AG04449 (cell line): ENCODE measurements around the gene SCIMP.

Experiments
- CTCF ChIA-PET: fragments of 350-600 bp; formaldehyde crosslinking; extraction: SDS; loops from one replicate; lab custom pipeline; 2021; ENCODE audit warnings: antibody characterized with exemption; lab: Yijun Ruan, JAX
- POLR2A ChIA-PET: fragments of 400-600, 350-600 bp; formaldehyde crosslinking; extraction: SDS; loops from one replicate; lab custom pipeline; 2020; ENCODE audit warnings: antibody characterized with exemption, inconsistent platforms; lab: Yijun Ruan, JAX
- DNase-seq: peaks from one replicate; pipeline ENCODE4 v3.0.0-alpha.2; 2010; ENCODE audit warnings: low read depth, low spot score
- H3K4me3 ChIP-seq: 2 replicates; pipeline ENCODE4 v1.5.1; 2011; ENCODE audit warnings: low read depth, mild to moderate bottlenecking, control low read depth, low read length
- TF ChIP-seq, protein P1 (sequence below): IDR thresholded peaks from one replicate; pipeline ENCODE4 v1.5.1; 2011; ENCODE audit warnings: mild to moderate bottlenecking, moderate library complexity, low read length, control low read depth, inconsistent platforms; ENCODE audit not compliant: insufficient read depth; ENCODE audit errors: missing control alignments

SCIMP gene

DNA sequence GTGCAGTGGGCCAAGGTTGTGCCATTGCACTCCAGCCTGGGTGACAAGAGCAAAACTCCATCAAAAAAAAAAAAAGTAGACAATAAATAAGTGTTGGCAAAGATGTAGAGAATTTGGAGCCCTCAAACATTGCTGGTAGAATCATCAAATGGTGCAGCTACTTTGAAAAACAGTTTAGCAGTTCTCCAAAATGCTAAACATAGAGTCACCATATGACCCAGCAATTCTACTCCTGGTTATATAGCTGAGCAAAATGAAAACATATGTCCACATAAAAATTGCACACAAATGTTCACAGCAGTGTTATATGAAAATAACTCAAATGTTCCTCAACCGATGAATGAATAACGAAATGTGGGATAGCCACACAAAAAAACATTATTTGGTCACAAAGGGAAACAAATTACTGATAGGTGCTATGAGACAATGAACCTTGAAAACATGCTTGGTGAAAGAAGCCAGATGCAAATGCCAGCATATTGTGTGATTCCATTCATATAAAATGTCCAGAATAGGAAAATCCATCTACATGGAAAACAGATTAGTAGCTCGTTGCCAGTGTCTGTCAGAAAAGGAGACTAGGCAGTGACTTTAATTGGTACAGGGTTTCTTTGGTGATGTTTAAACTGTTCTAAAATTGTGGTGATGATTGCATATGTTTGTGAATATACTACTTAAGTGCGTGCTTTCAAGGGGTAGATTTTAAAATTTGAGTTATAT is 34.7 kb upstream of the SCIMP start:
- TF ChIP-seq, protein P1, sequence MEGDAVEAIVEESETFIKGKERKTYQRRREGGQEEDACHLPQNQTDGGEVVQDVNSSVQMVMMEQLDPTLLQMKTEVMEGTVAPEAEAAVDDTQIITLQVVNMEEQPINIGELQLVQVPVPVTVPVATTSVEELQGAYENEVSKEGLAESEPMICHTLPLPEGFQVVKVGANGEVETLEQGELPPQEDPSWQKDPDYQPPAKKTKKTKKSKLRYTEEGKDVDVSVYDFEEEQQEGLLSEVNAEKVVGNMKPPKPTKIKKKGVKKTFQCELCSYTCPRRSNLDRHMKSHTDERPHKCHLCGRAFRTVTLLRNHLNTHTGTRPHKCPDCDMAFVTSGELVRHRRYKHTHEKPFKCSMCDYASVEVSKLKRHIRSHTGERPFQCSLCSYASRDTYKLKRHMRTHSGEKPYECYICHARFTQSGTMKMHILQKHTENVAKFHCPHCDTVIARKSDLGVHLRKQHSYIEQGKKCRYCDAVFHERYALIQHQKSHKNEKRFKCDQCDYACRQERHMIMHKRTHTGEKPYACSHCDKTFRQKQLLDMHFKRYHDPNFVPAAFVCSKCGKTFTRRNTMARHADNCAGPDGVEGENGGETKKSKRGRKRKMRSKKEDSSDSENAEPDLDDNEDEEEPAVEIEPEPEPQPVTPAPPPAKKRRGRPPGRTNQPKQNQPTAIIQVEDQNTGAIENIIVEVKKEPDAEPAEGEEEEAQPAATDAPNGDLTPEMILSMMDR = no peak
- H3K4me3 ChIP-seq = no peak overlapping the region
- CTCF ChIA-PET = interaction anchor here (1.0 to 1.5 kb wide), 3 partner anchors 15 to 32 kb away, joined by 3 to 4 read pairs (median 3); no protein-coding TSS in a partner anchor
- DNase-seq = no peak
- POLR2A ChIA-PET = no interaction called here

DNA sequence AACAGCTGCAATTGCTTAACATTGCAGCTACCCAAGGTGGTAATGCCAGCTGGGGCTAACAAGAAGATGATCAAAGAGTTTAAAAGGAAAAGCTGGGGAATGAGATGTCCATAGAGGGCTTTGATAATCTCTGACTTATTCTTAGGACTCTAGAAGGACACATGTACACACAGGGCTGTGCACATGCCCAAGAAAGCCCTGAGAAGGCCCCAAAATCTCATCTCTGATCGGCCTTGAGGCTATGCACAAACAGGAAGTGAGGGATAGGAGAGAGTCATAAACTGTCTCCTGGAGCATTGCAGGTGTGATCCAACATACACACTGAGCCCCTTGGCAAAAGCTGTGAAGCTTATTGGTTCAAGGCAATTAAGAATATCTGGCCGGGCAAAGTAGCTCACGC is 30.2 kb upstream of the SCIMP start:
- no peak for DNase-seq
- TF ChIP-seq, protein P1 = no peak
- POLR2A ChIA-PET = no interaction called here
- CTCF ChIA-PET = interaction anchor here (2.1 to 2.6 kb wide), 2 partner anchors 16 to 174 kb away, joined by 4 to 9 read pairs; partner anchors contain the start of gene C1QBP
- H3K4me3 ChIP-seq = no peak overlapping the region

DNA sequence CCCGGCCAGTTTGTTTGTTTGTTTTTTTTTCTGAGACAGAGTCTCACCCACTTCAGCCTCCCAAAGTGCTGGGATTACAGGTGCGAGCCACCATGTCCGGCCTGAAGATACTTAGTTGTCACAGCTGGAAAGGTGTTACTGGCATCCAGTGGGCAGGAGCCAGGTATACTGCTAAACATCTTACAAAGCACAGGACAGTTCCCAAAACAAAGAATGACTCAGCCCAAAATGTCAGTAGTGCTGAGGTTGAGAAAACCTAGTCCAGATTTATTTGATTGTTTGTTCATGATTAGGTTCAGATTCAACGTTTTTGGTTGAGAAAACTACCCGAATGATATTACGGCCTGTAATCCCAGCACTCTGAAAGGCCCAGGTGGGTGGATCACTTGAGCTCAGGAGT is 28.8 kb upstream of the SCIMP start:
- ChIA-PET POLR2A (no interaction called here), CTCF (interaction anchor here (2.1 to 2.6 kb wide), 2 partner anchors 15 to 176 kb away, joined by 4 to 9 read pairs; partner anchors contain the start of gene C1QBP)
- TF ChIP-seq, protein P1 = no peak
- DNase-seq = no peak
- H3K4me3 ChIP-seq = no peak overlapping the region

DNA sequence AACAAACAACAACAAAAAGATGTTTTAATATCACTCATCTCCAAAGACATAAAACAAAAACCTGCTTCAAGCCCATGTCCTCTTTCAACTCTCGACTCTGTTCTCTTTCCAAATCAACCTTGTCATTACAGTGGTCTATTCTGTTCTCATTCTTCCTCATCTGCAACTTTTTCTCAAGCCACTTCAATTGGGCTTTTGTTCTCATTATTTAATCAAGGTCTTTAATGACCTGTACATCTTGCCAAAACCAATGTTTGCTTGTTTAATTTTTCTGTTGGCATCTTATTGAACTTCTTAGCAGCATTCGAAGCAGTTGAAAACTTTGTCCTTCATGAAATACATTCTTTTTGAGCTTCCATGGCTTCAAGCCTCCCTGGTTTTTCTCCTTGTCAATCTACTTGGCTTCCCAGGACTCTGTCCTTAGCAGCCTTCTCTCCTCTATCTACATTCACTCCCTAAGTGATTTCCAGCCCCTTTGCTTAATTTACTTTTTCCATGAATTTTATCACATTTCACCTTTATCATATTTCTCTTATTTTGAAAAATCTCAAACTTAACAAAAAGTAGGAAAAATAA is 27.8 kb upstream of the SCIMP start:
- CTCF ChIA-PET = interaction anchor here (0.9 to 2.6 kb wide), 2 partner anchors 12 to 14 kb away, joined by 3 to 9 read pairs; no protein-coding TSS in a partner anchor
- TF ChIP-seq, protein P1 = no peak

DNA sequence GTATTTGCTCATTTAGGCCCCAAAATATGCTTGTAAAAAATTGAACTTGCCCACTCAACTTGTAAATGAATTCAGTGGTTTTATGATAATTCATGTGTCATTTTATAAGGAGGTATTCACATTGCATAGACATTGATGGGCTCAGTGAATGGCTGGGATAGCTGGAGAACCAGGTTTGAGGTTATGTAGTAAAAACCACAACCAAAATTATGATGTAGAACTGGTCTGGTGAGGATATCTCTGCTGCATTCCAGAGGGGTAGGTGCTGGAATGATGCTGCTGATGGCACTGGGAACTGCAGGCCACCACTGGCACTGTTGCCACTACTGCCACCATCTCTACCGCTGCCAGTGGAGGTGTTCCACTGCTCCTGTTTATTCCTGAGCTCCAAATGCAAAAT is 25.9 kb upstream of the SCIMP start:
- TF ChIP-seq, protein P1 = no peak
- ChIA-PET POLR2A (no interaction called here), CTCF (interaction anchor here (1.0 kb wide), 1 partner anchor 10 kb away, joined by 3 read pairs; no protein-coding TSS in a partner anchor)
- no peak overlapping the region for H3K4me3 ChIP-seq
- DNase-seq = no peak

More for the DNA sequence above, 27.8 kb upstream of the SCIMP start:
- H3K4me3 ChIP-seq = no peak overlapping the region
- DNase-seq = no peak
- POLR2A ChIA-PET = no interaction called here

DNA sequence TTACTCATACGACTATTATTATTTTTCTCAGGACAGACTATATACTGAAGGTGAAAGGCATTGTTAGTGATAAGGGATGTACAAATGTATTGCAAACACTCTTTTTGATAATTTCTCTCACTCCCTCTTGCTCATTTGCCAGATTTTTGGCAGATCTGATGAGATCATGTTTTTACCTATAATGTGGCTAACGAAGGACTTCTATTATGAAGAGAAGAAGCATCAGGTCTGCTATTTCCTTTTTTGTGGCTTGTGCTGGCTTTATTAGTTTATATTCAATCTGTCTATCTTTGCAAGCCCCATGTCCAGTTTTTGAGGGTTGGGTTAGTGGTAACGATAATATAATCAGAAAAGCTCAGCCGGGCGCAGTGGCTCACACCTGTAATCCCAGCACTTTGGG is 22.5 kb upstream of the SCIMP start:
- DNase-seq = no peak
- ChIA-PET POLR2A (no interaction called here), CTCF (interaction anchor here (2.2 kb wide), 1 partner anchor 8 kb away, joined by 11 read pairs; no protein-coding TSS in a partner anchor)
- H3K4me3 ChIP-seq = no peak overlapping the region
- TF ChIP-seq, protein P1 = no peak
